Pancreas (tissue), 10 donors: Measurements from ENCODE around the gene CD244. TPM values are rescaled to one million over a fixed set of nuclear protein-coding genes. Genes with fewer than 3 reads are reported as not detected.

Source experiments
- ATAC-seq, 4 donors: fragments of 200-7000 bp; cut with Tn5 transposase; one replicate each; pipeline versions ENCODE4 v1.8.0 to v1.9.1; 2020; ENCODE audit warnings: mild to moderate bottlenecking in 4 of 4, moderate library complexity in 4 of 4
- DNase-seq, 6 donors: peaks; one replicate each; pipeline ENCODE4 v3.0.0-alpha.2; 2020
- FAIRE-seq: peaks from 2 replicates; lab custom pipeline; 2012; peaks lifted over from hg19 to GRCh38; lab: Jason Lieb, UNC
- H3K27ac ChIP-seq, 4 donors: fragments of 200-600 bp; sonication (generic); 1 replicate in 3 of 4; 2 replicates in 1 of 4; pipeline versions ENCODE4 v1.5.0 to v1.8.0; 2020
- H3K27me3 ChIP-seq, 4 donors: fragments of 200-600 bp; one replicate each; pipeline ENCODE4 v1.8.0; 2021
- H3K36me3 ChIP-seq, 3 donors: fragments of 200-600 bp; sonication (generic) in 1 of 3; one replicate each; pipeline versions ENCODE4 v1.5.0 to v1.8.0; 2020 to 2021
- H3K4me1 ChIP-seq, 3 donors: fragments of 200-600 bp; one replicate each; pipeline ENCODE4 v1.8.0; 2021
- H3K4me3 ChIP-seq, 4 donors: fragments of 200-600 bp; sonication (generic) in 2 of 4; one replicate each; pipeline versions ENCODE4 v1.5.0 to v1.8.0; 2020 to 2021
- H3K9me3 ChIP-seq, 4 donors: fragments of 200-600 bp; one replicate each; pipeline ENCODE4 v1.8.0; 2021
- WGBS, 2 donors: extraction: QIAGEN DNeasy Blood & Tissue Kit; methylation state at CpG; one replicate each; pipeline ENCODE4 v1.1.7; 2013; 5-methylcytosine and 5-hydroxymethylcytosine counted together
- intact Hi-C, 3 donors: fragments of 100-400 bp; cut with DNase I; formaldehyde crosslinking; loops; one replicate each; pipeline versions ENCODE4 v1.11.1 to v1.14.2; 2022
- polyA plus RNA-seq, 2 donors: library from polyadenylated mRNA; stranded (reverse); fragments of 200-250 nt; gene quantifications; one replicate each; pipeline ENCODE4 v1.2.3, GENCODE V29; 2013
- total RNA-seq, 6 donors: library from RNA; stranded (reverse); fragmentation: NEBNext Ultra II Directional in 4 of 6; extraction: Animal tissue kit (Norgen Biotek cat#: 25700) in 4 of 6; gene quantifications; one replicate each; pipeline versions ENCODE4 v1.2.1 to v1.2.4, GENCODE V29; 2021 to 2023
- TF ChIP-seq, protein P1 (sequence below), 4 donors: fragments of 200-600 bp; sonication (generic) in 3 of 4; IDR thresholded peaks; one replicate each; pipeline versions ENCODE4 v1.5.0 to v1.8.0; 2021; ENCODE audit warnings: antibody characterized with exemption in 4 of 4
- donor health status: healthy with polysubstance abuse.
- donor health status: DM: no; HTN: no; CAD: no; lungs with moderate emphysema.
- donor health status: DM: no; HTN: no; CAD: no.
- donor health status: control.
- donor health status: control.
- donor health status: Bipolar disorder and iron deficiency.
- donor health status: DM: yes; HTN: yes; CAD: no.
- donor health status: DM: no; HTN: no; CAD: no.
- donor health status: DM: no; HTN: no; CAD: no.
- donor health status: DM: yes; HTN: yes; CAD: no.

The CD244 gene
- total and polyA plus RNA-seq, 8 donors = 0.06 to 0.79 (median 0.14) TPM; not detected in 2

DNA sequence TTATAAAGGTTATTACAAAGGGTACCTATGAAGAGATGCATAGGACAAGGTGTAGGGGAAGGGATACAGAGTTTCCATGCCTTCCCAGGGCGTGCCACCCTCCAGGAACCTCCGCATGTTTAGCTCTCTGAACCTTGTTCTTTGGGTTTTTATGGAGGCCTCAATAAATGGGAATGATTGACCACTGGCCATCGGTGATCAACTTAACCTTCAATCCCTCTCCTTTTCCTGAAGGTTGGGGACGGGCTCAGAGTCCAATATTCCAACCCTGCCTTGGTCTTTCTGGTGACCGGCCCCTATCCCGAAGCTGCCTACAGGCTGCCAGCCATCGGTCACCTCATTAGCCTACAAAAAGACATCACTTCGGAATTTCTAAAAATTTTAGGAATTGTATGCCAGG is 11.7 kb downstream of the CD244 start:
- no peak overlapping the region for H3K27ac ChIP-seq
- no peaks in the 10 kb centered on the region for H3K4me1 ChIP-seq
- H3K4me3 ChIP-seq = no peak overlapping the region
- H3K9me3 ChIP-seq = no peaks in the 10 kb centered on the region
- FAIRE-seq (no peak), ATAC-seq (no peak), DNase-seq (no peak)
- intact Hi-C loops = no loop called here
- 89 to 90% methylated on average over 8 of the region's 8 CpGs for WGBS, 2 donors
- H3K27me3 ChIP-seq = no peaks in the 10 kb centered on the region
- TF ChIP-seq, protein P1, sequence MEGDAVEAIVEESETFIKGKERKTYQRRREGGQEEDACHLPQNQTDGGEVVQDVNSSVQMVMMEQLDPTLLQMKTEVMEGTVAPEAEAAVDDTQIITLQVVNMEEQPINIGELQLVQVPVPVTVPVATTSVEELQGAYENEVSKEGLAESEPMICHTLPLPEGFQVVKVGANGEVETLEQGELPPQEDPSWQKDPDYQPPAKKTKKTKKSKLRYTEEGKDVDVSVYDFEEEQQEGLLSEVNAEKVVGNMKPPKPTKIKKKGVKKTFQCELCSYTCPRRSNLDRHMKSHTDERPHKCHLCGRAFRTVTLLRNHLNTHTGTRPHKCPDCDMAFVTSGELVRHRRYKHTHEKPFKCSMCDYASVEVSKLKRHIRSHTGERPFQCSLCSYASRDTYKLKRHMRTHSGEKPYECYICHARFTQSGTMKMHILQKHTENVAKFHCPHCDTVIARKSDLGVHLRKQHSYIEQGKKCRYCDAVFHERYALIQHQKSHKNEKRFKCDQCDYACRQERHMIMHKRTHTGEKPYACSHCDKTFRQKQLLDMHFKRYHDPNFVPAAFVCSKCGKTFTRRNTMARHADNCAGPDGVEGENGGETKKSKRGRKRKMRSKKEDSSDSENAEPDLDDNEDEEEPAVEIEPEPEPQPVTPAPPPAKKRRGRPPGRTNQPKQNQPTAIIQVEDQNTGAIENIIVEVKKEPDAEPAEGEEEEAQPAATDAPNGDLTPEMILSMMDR (IDR thresholded peaks at IDR 0.05) = no peak
- H3K36me3 ChIP-seq = no peaks in the 10 kb centered on the region

DNA sequence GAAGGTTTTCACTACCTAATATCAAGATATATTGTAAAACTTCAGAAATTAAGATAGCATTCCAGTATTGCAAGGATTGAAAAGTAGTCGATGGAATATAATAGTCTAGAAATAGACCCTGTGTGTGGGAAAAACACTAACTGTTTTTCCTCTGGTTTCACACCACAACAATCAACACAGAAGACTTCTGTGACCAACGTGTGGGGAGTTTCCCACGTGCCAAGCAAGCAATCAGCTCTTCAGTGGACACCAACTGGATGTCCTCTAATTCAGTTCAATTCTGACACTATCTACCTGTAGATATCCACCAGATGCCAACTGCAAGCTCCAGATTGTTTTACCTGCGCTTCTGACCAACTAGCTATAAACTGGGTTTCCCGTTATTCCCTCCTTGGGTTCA is 12.1 kb downstream of the CD244 start:
- Histone ChIP-seq H3K4me1 (no peaks in the 10 kb centered on the region), H3K36me3 (no peaks in the 10 kb centered on the region), H3K27me3 (no peaks in the 10 kb centered on the region), H3K27ac (no peak overlapping the region), H3K4me3 (no peak overlapping the region), H3K9me3 (no peaks in the 10 kb centered on the region)
- FAIRE-seq = no peak
- 76 to 78% methylated on average over 5 of the region's 5 CpGs for WGBS, 2 donors
- no peak for ATAC-seq
- intact Hi-C loops = no loop called here
- no peak for DNase-seq
- TF ChIP-seq, protein P1 (IDR thresholded peaks at IDR 0.05) = no peak

DNA sequence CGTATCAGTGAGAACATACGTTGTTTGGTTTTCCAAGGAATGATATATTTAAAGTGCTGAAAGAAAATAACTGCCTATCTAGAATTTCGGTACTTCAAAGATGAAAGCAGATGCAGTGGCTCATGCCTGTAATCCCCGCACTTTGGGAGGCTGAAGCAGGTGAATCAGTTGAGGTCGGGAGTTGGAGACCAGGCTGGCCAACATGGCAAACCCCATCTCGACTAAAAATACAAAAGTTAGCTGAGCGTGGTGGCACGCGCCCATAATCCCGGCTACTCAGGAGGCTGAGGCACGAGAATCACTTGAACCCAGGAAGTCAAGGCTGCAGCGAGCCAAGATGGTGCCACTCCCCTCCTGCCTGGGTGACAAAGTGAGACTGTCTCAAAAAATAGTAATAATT is 16.4 kb downstream of the CD244 start:
- H3K9me3 ChIP-seq = no peaks in the 10 kb centered on the region
- H3K27me3 ChIP-seq = no peaks in the 10 kb centered on the region
- intact Hi-C loops = no loop called here
- ATAC-seq = no peak
- 90 to 94% methylated on average over 12 of the region's 12 CpGs for WGBS, 2 donors
- no peak overlapping the region for H3K4me3 ChIP-seq
- H3K27ac ChIP-seq = no peak overlapping the region
- TF ChIP-seq, protein P1 (IDR thresholded peaks at IDR 0.05) = no peak
- DNase-seq = no peak
- H3K36me3 ChIP-seq = no peaks in the 10 kb centered on the region
- H3K4me1 ChIP-seq = no peaks in the 10 kb centered on the region
- FAIRE-seq = no peak

DNA sequence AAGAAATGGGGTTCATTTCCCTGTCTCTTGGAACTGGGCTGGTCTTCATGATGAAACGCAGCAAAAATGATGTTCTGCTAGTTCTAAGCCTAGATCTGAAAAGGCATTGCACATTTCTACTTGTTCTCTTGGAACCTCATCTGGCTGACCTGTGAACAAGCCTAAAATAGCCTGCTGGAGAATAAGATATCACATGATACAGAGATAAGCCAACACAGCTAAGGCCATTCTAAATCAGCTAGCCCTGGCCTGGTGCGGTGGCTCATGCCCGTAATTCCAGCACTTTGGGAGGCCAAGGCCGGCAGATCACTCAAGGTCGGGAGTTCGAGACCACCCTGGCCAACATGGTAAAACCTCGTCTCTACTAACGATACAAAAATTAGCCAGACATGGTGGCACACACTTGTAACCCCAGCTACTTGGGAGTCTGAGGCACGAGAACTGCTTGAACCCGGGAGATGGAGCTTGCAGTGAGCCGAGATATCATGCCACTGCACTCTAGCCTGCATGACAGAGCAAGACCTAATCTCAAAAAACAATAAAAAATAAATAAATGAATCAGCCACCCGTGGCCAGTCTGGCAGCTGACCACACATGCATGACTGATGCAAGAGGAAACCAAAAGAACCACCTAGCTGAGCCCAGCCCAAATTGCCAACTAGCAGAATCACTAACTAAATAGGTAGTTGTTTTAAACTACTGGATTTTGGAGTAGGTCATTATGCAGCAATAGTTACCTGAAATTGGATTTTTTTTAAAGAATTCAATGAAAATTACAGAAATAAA is 18.0 kb downstream of the CD244 start:
- H3K4me1 ChIP-seq = no peaks in the 10 kb centered on the region
- H3K4me3 ChIP-seq = no peak overlapping the region
- no peaks in the 10 kb centered on the region for H3K9me3 ChIP-seq
- DNase-seq = no peak
- H3K27me3 ChIP-seq = no peaks in the 10 kb centered on the region
- no peak for FAIRE-seq
- H3K36me3 ChIP-seq = no peaks in the 10 kb centered on the region
- no peak for ATAC-seq
- TF ChIP-seq, protein P1 (IDR thresholded peaks at IDR 0.05) = no peak
- no peak overlapping the region for H3K27ac ChIP-seq
- WGBS, 2 donors = 81 to 85% methylated on average over 12 of the region's 12 CpGs
- intact Hi-C loops = no loop called here

DNA sequence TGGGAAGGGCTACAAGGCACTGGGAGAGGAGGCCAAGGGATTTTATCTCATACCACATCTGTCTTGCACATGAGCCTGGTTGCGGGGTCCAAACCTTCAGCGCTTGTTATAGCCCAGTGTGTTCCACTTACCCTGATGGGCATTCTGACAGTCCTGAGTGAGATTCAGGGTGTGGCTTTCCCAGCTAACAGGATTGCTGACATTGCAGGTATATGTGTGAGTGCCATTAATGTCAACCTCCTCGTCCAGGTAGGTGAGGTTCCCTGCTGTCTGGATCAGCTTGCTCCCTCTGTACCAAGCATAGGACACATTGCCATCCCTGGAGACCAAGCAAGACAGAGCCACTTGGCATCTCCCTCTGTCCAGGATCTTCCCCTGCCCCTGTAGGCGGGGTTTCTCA is 21.6 kb downstream of the CD244 start:
- DNase-seq = no peak

More for the DNA sequence above, 21.6 kb downstream of the CD244 start:
- WGBS, 2 donors = 87 to 91% methylated on average over 4 of the region's 4 CpGs
- no peaks in the 10 kb centered on the region for H3K27me3 ChIP-seq
- H3K9me3 ChIP-seq = no peaks in the 10 kb centered on the region
- H3K27ac ChIP-seq = no peak overlapping the region
- H3K4me3 ChIP-seq = no peak overlapping the region
- TF ChIP-seq, protein P1 (IDR thresholded peaks at IDR 0.05) = no peak
- intact Hi-C loops = no loop called here
- no peaks in the 10 kb centered on the region for H3K36me3 ChIP-seq
- no peak for FAIRE-seq
- ATAC-seq = no peak
- H3K4me1 ChIP-seq = no peaks in the 10 kb centered on the region
